ENCODE data around the gene ZNF738. TPM values are rescaled to one million over a fixed set of nuclear protein-coding genes. Genes with fewer than 3 reads are reported as not detected.
"Not testable (repeated sequence)": the region's sequence is repeated elsewhere in the genome, so short reads cannot be mapped to it uniquely, and the experiment has no call there.

The ZNF738 gene
- polyA plus RNA-seq (2013, experiment 1 of 2) = 59.9 TPM
- 61.6 TPM for polyA plus RNA-seq (2013, experiment 2 of 2)

- no peak within 1 kb of the TSS for H2AK5ac ChIP-seq (ENCODE audit: low read length)
- peak within 1 kb of the TSS; percentile 93 for H3K27ac ChIP-seq (ENCODE audit: low read depth, low read length)
- H4K8ac ChIP-seq (ENCODE audit: low read depth, low read length) = peak within 1 kb of the TSS; percentile 83
- no peaks in the 10 kb centered on the region for H3K4me1 ChIP-seq (ENCODE audit: control insufficient read depth, low read depth, low read length)
- H3K36me3 ChIP-seq (ENCODE audit: control insufficient read depth, insufficient read depth, low read length) = peaks cover 2% of the 10 kb centered on the region
- no peak within 1 kb of the TSS for H2BK15ac ChIP-seq (replicated peaks; ENCODE audit: low read depth)
- no peak within 1 kb of the TSS for H2BK5ac ChIP-seq (ENCODE audit: low read length)
- no peak within 1 kb of the TSS for H2BK120ac ChIP-seq (ENCODE audit: low read depth, low read length)
- WGBS (ENCODE audit: extremely low coverage, insufficient coverage, low lambda C conversion rate) = no CpG with 5 or more reads among the region's 36 CpGs
- peak within 1 kb of the TSS; percentile 57 for H3K18ac ChIP-seq (ENCODE audit: low read length)
- peaks cover 27% of the 10 kb centered on the region for H3K79me2 ChIP-seq (ENCODE audit: control insufficient read depth, insufficient read depth, low read length)
- peak within 1 kb of the TSS; percentile 73 for H3K4ac ChIP-seq (ENCODE audit: low read depth, low read length)
- H3K4me3 ChIP-seq (ENCODE audit: low read length) = peak within 1 kb of the TSS; percentile 97
- peaks cover 3% of the 10 kb centered on the region for H3K79me1 ChIP-seq (ENCODE audit: low read length)
- no peak within 1 kb of the TSS for H4K5ac ChIP-seq (ENCODE audit: low read length)
- peak within 1 kb of the TSS; percentile 66 for H3K23ac ChIP-seq (ENCODE audit: low read length)
- H3K4me2 ChIP-seq (ENCODE audit: low read length) = peak within 1 kb of the TSS; percentile 15
- H3K9ac ChIP-seq (ENCODE audit: low read length) = peak within 1 kb of the TSS; percentile 98
- no peaks in the 10 kb centered on the region for H3K27me3 ChIP-seq (ENCODE audit: insufficient read depth, low read length, poor library complexity)
- peak within 1 kb of the TSS; percentile 96 for H3K56ac ChIP-seq (ENCODE audit: low read length)
- peak; percentile 99 for DNase-seq
These were observed at the start of gene ZNF738 for GRCh38 chr19:21358768-21359451. Gene ZNF738, plus strand, starts transcription at chr19:21359000. Its CDS starts 141 bp downstream, at chr19:21359141.

GRCh38 chr19:21312807-21313206 is 46.0 kb upstream of the ZNF738 start:
- H2BK5ac ChIP-seq (ENCODE audit: low read length) = not testable (repeated sequence)

GRCh38 chr19:21314676-21315075 is 44.1 kb upstream of the ZNF738 start:
- Histone ChIP-seq H3K4me1 (ENCODE audit: control insufficient read depth, low read depth, low read length) (peaks cover 3% of the 10 kb centered on the region), H3K27ac (ENCODE audit: low read depth, low read length) (no peak overlapping the region), H3K79me2 (ENCODE audit: control insufficient read depth, insufficient read depth, low read length) (peaks cover 35% of the 10 kb centered on the region), H2BK15ac (replicated peaks; ENCODE audit: low read depth) (no peak overlapping the region), H3K9ac (ENCODE audit: low read length) (no peak overlapping the region), H3K18ac (ENCODE audit: low read length) (no peak overlapping the region), H3K56ac (ENCODE audit: low read length) (no peak overlapping the region), H2BK120ac (ENCODE audit: low read depth, low read length) (no peak overlapping the region), H3K4me2 (ENCODE audit: low read length) (no peak overlapping the region), H3K4me3 (ENCODE audit: low read length) (no peak overlapping the region), H2BK5ac (ENCODE audit: low read length) (no peak overlapping the region), H3K36me3 (ENCODE audit: control insufficient read depth, insufficient read depth, low read length) (no peaks in the 10 kb centered on the region), H3K4ac (ENCODE audit: low read depth, low read length) (no peak overlapping the region), H4K5ac (ENCODE audit: low read length) (no peak overlapping the region), H4K8ac (ENCODE audit: low read depth, low read length) (no peak overlapping the region), H3K27me3 (ENCODE audit: insufficient read depth, low read length, poor library complexity) (no peaks in the 10 kb centered on the region), H3K79me1 (ENCODE audit: low read length) (peaks cover 10% of the 10 kb centered on the region), H3K23ac (ENCODE audit: low read length) (no peak overlapping the region), H2AK5ac (ENCODE audit: low read length) (no peak overlapping the region)
- DNase-seq = no peak
- no CpG with 5 or more reads among the region's 1 CpG for WGBS (ENCODE audit: extremely low coverage, insufficient coverage, low lambda C conversion rate)

More at GRCh38 chr19:21312807-21313206, 46.0 kb upstream of the ZNF738 start:
- H3K56ac ChIP-seq (ENCODE audit: low read length); DNase-seq; H2BK120ac ChIP-seq (ENCODE audit: low read depth, low read length); H3K27me3 ChIP-seq (ENCODE audit: insufficient read depth, low read length, poor library complexity); H4K8ac ChIP-seq (ENCODE audit: low read depth, low read length); H3K18ac ChIP-seq (ENCODE audit: low read length); H3K27ac ChIP-seq (ENCODE audit: low read depth, low read length); H3K23ac ChIP-seq (ENCODE audit: low read length); H3K4me2 ChIP-seq (ENCODE audit: low read length); H2BK15ac ChIP-seq (replicated peaks; ENCODE audit: low read depth); H4K5ac ChIP-seq (ENCODE audit: low read length); H3K79me1 ChIP-seq (ENCODE audit: low read length); H3K9ac ChIP-seq (ENCODE audit: low read length); H3K36me3 ChIP-seq (ENCODE audit: control insufficient read depth, insufficient read depth, low read length); H3K4me3 ChIP-seq (ENCODE audit: low read length); H3K4me1 ChIP-seq (ENCODE audit: control insufficient read depth, low read depth, low read length); H2AK5ac ChIP-seq (ENCODE audit: low read length); H3K4ac ChIP-seq (ENCODE audit: low read depth, low read length): not testable (repeated sequence)
- WGBS (ENCODE audit: extremely low coverage, insufficient coverage, low lambda C conversion rate) = no CpG with 5 or more reads among the region's 2 CpGs
- peaks cover 25% of the 10 kb centered on the region for H3K79me2 ChIP-seq (ENCODE audit: control insufficient read depth, insufficient read depth, low read length)

GRCh38 chr19:21317821-21318220 is 41.0 kb upstream of the ZNF738 start:
- DNase-seq = peak; percentile 22
- H3K23ac ChIP-seq (ENCODE audit: low read length) = no peak overlapping the region
- H3K27ac ChIP-seq (ENCODE audit: low read depth, low read length) = no peak overlapping the region
- no peak overlapping the region for H3K4me3 ChIP-seq (ENCODE audit: low read length)
- H2AK5ac ChIP-seq (ENCODE audit: low read length) = no peak overlapping the region
- no CpG with 5 or more reads among the region's 1 CpG for WGBS (ENCODE audit: extremely low coverage, insufficient coverage, low lambda C conversion rate)
- H3K4me1 ChIP-seq (ENCODE audit: control insufficient read depth, low read depth, low read length) = peaks cover 3% of the 10 kb centered on the region
- H3K4ac ChIP-seq (ENCODE audit: low read depth, low read length) = no peak overlapping the region
- no peaks in the 10 kb centered on the region for H3K36me3 ChIP-seq (ENCODE audit: control insufficient read depth, insufficient read depth, low read length)
- no peak overlapping the region for H2BK15ac ChIP-seq (replicated peaks; ENCODE audit: low read depth)
- no peak overlapping the region for H2BK5ac ChIP-seq (ENCODE audit: low read length)
- no peak overlapping the region for H4K8ac ChIP-seq (ENCODE audit: low read depth, low read length)
- no peaks in the 10 kb centered on the region for H3K27me3 ChIP-seq (ENCODE audit: insufficient read depth, low read length, poor library complexity)
- H4K5ac ChIP-seq (ENCODE audit: low read length) = no peak overlapping the region
- no peak overlapping the region for H3K4me2 ChIP-seq (ENCODE audit: low read length)
- H3K79me1 ChIP-seq (ENCODE audit: low read length) = peaks cover 10% of the 10 kb centered on the region
- H3K79me2 ChIP-seq (ENCODE audit: control insufficient read depth, insufficient read depth, low read length) = peaks cover 47% of the 10 kb centered on the region
- no peak overlapping the region for H2BK120ac ChIP-seq (ENCODE audit: low read depth, low read length)
- no peak overlapping the region for H3K9ac ChIP-seq (ENCODE audit: low read length)
- peak overlapping the region; percentile 39 for H3K56ac ChIP-seq (ENCODE audit: low read length)
- H3K18ac ChIP-seq (ENCODE audit: low read length) = no peak overlapping the region

GRCh38 chr19:21321134-21321533 is 37.7 kb upstream of the ZNF738 start:
- no peak overlapping the region for H3K4me2 ChIP-seq (ENCODE audit: low read length)
- H2BK15ac ChIP-seq (replicated peaks; ENCODE audit: low read depth) = no peak overlapping the region
- peaks cover 3% of the 10 kb centered on the region for H3K4me1 ChIP-seq (ENCODE audit: control insufficient read depth, low read depth, low read length)
- H4K8ac ChIP-seq (ENCODE audit: low read depth, low read length) = no peak overlapping the region
- no peak overlapping the region for H3K56ac ChIP-seq (ENCODE audit: low read length)
- H3K79me1 ChIP-seq (ENCODE audit: low read length) = peaks cover 6% of the 10 kb centered on the region
- H3K9ac ChIP-seq (ENCODE audit: low read length) = no peak overlapping the region
- WGBS (ENCODE audit: extremely low coverage, insufficient coverage, low lambda C conversion rate) = no CpG with 5 or more reads among the region's 4 CpGs
- H2AK5ac ChIP-seq (ENCODE audit: low read length) = no peak overlapping the region
- H3K79me2 ChIP-seq (ENCODE audit: control insufficient read depth, insufficient read depth, low read length) = peaks cover 51% of the 10 kb centered on the region
- DNase-seq = no peak
- H2BK120ac ChIP-seq (ENCODE audit: low read depth, low read length) = no peak overlapping the region
- H2BK5ac ChIP-seq (ENCODE audit: low read length) = no peak overlapping the region
- H3K27me3 ChIP-seq (ENCODE audit: insufficient read depth, low read length, poor library complexity) = no peaks in the 10 kb centered on the region
- no peak overlapping the region for H3K27ac ChIP-seq (ENCODE audit: low read depth, low read length)
- no peak overlapping the region for H4K5ac ChIP-seq (ENCODE audit: low read length)
- H3K36me3 ChIP-seq (ENCODE audit: control insufficient read depth, insufficient read depth, low read length) = no peaks in the 10 kb centered on the region
- H3K4ac ChIP-seq (ENCODE audit: low read depth, low read length) = no peak overlapping the region
- no peak overlapping the region for H3K23ac ChIP-seq (ENCODE audit: low read length)
- H3K4me3 ChIP-seq (ENCODE audit: low read length) = no peak overlapping the region
- no peak overlapping the region for H3K18ac ChIP-seq (ENCODE audit: low read length)
